HepG2 (cell line): ENCODE data around the gene TNS1.

Experiments used
- RXRA ChIP-seq: sonication (generic); formaldehyde crosslinking; IDR thresholded peaks from 2 replicates; pipeline ENCODE4 v1.5.1; 2020; ENCODE audit warnings: missing genetic modification reagents
- TF ChIP-seq, protein P1 (sequence below), 2 experiments: IDR thresholded peaks; 2 replicates each; pipeline ENCODE4 v1.6.1; 2011 to 2012; ENCODE audit warnings: low read length in 2 of 2, borderline replicate concordance in 1 of 2, low read depth in 1 of 2, mild to moderate bottlenecking in 1 of 2, moderate library complexity in 1 of 2
- TF ChIP-seq, protein P2 (sequence below): sonication (generic); formaldehyde crosslinking; IDR thresholded peaks from 2 replicates; pipeline ENCODE4 v1.5.0; 2020; ENCODE audit warnings: mild to moderate bottlenecking, missing genetic modification reagents, moderate library complexity

DNA sequence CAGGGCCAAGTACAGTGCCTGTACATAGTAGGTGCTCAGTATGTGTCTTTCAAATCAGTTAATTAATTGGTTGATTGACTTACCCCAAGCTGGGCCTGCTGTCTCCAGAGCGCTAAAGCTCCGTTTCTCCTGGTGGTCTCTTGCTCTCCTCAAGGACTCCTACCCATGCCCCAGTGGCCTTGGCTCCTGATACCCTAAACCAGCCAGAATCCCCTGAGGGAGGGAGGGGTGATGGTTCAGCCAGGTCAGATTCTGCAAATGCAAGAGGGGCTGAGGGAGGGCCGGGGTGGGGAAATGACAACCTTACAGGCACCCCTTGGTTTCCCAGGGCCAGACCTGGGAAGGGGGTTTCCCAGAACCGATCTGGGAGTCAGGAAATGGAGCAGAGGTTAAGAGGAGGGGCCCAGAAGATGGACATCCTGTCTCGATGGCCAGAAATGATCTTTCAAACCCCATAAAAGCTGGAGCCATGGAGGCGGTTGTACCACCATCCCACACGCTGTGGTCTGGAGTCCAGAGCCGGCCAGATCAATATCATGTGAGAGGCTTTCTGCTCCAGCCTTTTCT, 209.1 kb downstream of the TNS1 start:
- TF ChIP-seq, protein P1, sequence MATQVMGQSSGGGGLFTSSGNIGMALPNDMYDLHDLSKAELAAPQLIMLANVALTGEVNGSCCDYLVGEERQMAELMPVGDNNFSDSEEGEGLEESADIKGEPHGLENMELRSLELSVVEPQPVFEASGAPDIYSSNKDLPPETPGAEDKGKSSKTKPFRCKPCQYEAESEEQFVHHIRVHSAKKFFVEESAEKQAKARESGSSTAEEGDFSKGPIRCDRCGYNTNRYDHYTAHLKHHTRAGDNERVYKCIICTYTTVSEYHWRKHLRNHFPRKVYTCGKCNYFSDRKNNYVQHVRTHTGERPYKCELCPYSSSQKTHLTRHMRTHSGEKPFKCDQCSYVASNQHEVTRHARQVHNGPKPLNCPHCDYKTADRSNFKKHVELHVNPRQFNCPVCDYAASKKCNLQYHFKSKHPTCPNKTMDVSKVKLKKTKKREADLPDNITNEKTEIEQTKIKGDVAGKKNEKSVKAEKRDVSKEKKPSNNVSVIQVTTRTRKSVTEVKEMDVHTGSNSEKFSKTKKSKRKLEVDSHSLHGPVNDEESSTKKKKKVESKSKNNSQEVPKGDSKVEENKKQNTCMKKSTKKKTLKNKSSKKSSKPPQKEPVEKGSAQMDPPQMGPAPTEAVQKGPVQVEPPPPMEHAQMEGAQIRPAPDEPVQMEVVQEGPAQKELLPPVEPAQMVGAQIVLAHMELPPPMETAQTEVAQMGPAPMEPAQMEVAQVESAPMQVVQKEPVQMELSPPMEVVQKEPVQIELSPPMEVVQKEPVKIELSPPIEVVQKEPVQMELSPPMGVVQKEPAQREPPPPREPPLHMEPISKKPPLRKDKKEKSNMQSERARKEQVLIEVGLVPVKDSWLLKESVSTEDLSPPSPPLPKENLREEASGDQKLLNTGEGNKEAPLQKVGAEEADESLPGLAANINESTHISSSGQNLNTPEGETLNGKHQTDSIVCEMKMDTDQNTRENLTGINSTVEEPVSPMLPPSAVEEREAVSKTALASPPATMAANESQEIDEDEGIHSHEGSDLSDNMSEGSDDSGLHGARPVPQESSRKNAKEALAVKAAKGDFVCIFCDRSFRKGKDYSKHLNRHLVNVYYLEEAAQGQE (IDR thresholded peaks at IDR 0.05; ENCODE audit: borderline replicate concordance in 1 of 2, low read depth in 1 of 2, low read length in 2 of 2): no peak
- TF ChIP-seq, protein P2, sequence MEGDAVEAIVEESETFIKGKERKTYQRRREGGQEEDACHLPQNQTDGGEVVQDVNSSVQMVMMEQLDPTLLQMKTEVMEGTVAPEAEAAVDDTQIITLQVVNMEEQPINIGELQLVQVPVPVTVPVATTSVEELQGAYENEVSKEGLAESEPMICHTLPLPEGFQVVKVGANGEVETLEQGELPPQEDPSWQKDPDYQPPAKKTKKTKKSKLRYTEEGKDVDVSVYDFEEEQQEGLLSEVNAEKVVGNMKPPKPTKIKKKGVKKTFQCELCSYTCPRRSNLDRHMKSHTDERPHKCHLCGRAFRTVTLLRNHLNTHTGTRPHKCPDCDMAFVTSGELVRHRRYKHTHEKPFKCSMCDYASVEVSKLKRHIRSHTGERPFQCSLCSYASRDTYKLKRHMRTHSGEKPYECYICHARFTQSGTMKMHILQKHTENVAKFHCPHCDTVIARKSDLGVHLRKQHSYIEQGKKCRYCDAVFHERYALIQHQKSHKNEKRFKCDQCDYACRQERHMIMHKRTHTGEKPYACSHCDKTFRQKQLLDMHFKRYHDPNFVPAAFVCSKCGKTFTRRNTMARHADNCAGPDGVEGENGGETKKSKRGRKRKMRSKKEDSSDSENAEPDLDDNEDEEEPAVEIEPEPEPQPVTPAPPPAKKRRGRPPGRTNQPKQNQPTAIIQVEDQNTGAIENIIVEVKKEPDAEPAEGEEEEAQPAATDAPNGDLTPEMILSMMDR (CRISPR knock-in tag): no peak
- no peak for TF ChIP-seq RXRA (CRISPR knock-in tag)
